ENCODE measurements around the gene MALT1. TPM values are rescaled to one million over a fixed set of nuclear protein-coding genes. Genes with fewer than 3 reads are reported as not detected.
A peak's percentile ranks its signal among the peaks of the same experiment; 100 is the strongest.

Gene MALT1
- total and polyA plus RNA-seq, 11 donors: 5.4 to 18.3 (median 10.4) TPM

GRCh38 chr18:58788971-58789875, 118.0 kb downstream of the MALT1 start:
- 41 to 58% (median 47%) methylated on average over 11 of the region's 11 CpGs for WGBS, 4 donors
- intact Hi-C loops (cut with DNase I): loop anchor here in 6 of 10 donors (2.0 to 5.0 kb wide), 6 partner anchors 58 to 270 kb away; partner anchors contain the start of gene ZNF532 (in 3 of the 6)
- TF ChIP-seq CTCF (IDR thresholded peaks at IDR 0.05) (no peak), POLR2A (IDR thresholded peaks at IDR 0.05) (no peak)
- Histone ChIP-seq H3K4me3 (no peak overlapping the region), H3K4me1 (peaks cover 0 to 44% (median 27%) of the 10 kb centered on the region in 12 donors), H3K27ac (peak overlapping the region; percentile 5 to 76 (median 72)), H3K36me3 (no peaks in the 10 kb centered on the region), H3K9me3 (no peaks in the 10 kb centered on the region), H3K27me3 (no peaks in the 10 kb centered on the region)
- ATAC-seq (peak in 3 of 4 donors; percentile 67 to 77 (median 68)), DNase-seq (peak; percentile 68 to 77 (median 69))

- intact Hi-C loops (cut with DNase I): loop anchor here in 7 of 10 donors (2.0 to 10.0 kb wide), 8 partner anchors 52 to 269 kb away; partner anchors contain the start of gene ZNF532 (in 4 of the 7)
- no peak overlapping the region for H3K4me3 ChIP-seq
- no peaks in the 10 kb centered on the region for H3K36me3 ChIP-seq
- H3K27ac ChIP-seq: peak overlapping the region; percentile 5 to 76 (median 72)
- peaks cover 0 to 38% (median 22%) of the 10 kb centered on the region in 12 donors for H3K4me1 ChIP-seq
- 65 to 69% (median 67%) methylated on average over 5 of the region's 5 CpGs for WGBS, 4 donors
- no peak for TF ChIP-seq POLR2A (IDR thresholded peaks at IDR 0.05)
- ATAC-seq (peak in 3 of 4 donors; percentile 8 to 17 (median 13)), DNase-seq (peak in 3 of 5 donors; percentile 25 to 36 (median 30))
- no peaks in the 10 kb centered on the region for H3K9me3 ChIP-seq
- no peaks in the 10 kb centered on the region for H3K27me3 ChIP-seq
These were observed 118.6 kb downstream of the MALT1 start for GRCh38 chr18:58789876-58790240.

- intact Hi-C loops (cut with DNase I): loop anchor here in 2 of 10 donors (5.0 to 10.0 kb wide), 4 partner anchors 50 to 133 kb away; partner anchors contain the start of gene ZNF532 (in 1 of the 2)
- DNase-seq: no peak
- peaks cover 0 to 30% (median 15%) of the 10 kb centered on the region in 12 donors for H3K4me1 ChIP-seq
- no peak for TF ChIP-seq CTCF (IDR thresholded peaks at IDR 0.05)
- no peak for TF ChIP-seq POLR2A (IDR thresholded peaks at IDR 0.05)
- H3K27ac ChIP-seq: no peak overlapping the region
- H3K27me3 ChIP-seq: no peaks in the 10 kb centered on the region
- no peaks in the 10 kb centered on the region for H3K9me3 ChIP-seq
- WGBS, 4 donors: 86 to 90% (median 88%) methylated on average over 7 of the region's 7 CpGs
- ATAC-seq: no peak
- H3K36me3 ChIP-seq: no peaks in the 10 kb centered on the region
- H3K4me3 ChIP-seq: no peak overlapping the region
These were observed 120.8 kb downstream of the MALT1 start for GRCh38 chr18:58792086-58792485.

DNA sequence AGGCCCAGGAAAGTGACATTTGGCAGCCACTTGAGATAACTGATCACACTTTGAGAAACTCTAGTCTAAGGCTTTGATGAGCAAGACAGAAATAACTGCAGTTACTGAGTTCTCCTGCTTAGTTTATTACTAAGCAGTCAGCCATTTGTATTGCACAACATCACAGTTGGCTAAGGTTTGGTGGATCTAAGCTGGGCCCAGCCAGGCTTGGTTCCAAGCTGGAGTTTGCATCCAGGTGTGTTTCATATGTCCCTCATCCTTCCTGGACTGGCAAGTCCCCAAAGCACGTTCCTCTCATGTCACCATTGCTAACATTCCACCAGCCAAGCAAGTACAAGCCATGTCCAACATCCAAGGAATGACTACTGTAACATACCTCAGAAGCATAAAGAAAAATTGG, 122.1 kb downstream of the MALT1 start:
- WGBS, 4 donors: 67 to 80% (median 74%) methylated on average over 1 of the region's 1 CpG

More for the DNA sequence above, 122.1 kb downstream of the MALT1 start:
- Histone ChIP-seq H3K4me1 (peaks cover 0 to 24% (median 15%) of the 10 kb centered on the region in 12 donors), H3K36me3 (no peaks in the 10 kb centered on the region), H3K27me3 (no peaks in the 10 kb centered on the region), H3K9me3 (no peaks in the 10 kb centered on the region), H3K4me3 (no peak overlapping the region), H3K27ac (no peak overlapping the region)
- intact Hi-C loops (cut with DNase I): loop anchor here in 2 of 10 donors (5.0 to 10.0 kb wide), 4 partner anchors 49 to 131 kb away; partner anchors contain the start of gene ZNF532 (in 1 of the 2)
- no peak for TF ChIP-seq POLR2A (IDR thresholded peaks at IDR 0.05)
- TF ChIP-seq CTCF (IDR thresholded peaks at IDR 0.05): no peak
- DNase-seq: no peak
- ATAC-seq: peak in 2 of 4 donors; percentile 57 to 59
